Measurements from ENCODE around the gene TPPP. TPM values are rescaled to one million over a fixed set of nuclear protein-coding genes. Genes with fewer than 3 reads are reported as not detected.

TPPP gene
- polyA plus RNA-seq, 1 donor (not counting 4 experiments of a cell fraction or from before 2014, with no cell fraction given) = 0.88 TPM

DNA sequence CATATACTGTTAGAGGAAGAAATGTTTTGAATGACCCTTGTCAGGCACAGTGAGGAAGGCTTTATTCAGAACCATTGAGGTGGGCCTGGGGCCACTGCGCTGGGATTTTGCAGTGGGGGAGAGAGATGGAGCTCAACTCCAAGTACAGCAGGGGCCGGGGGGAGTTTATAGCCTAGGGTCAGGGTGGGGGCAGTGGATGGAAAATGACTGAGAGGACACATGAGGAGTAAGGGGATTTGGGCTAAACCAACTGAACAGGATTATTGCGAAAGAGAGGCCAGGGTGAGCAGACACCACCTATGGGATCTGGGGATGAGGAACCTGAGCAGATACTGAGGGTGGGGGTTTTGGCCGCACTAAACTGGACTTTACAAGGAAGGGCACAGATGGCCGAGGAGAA, 74.7 kb downstream of the TPPP start:
- Histone ChIP-seq H4K20me1 (ENCODE audit: control insufficient read depth, extremely low read depth, insufficient read depth, low read length) (no peaks in the 10 kb centered on the region), H3K79me2 (ENCODE audit: control insufficient read depth, insufficient read depth, low read length) (peaks cover 36% of the 10 kb centered on the region), H2AFZ (ENCODE audit: control insufficient read depth, low read length) (no peak overlapping the region), H3K4me2 (ENCODE audit: control insufficient read depth, extremely low read depth, insufficient read depth, low read depth, low read length) (no peak overlapping the region), H3K9ac (ENCODE audit: control insufficient read depth, extremely low read depth, insufficient read depth, low read length) (no peak overlapping the region), H3K4me1 (ENCODE audit: control insufficient read depth, extremely low read depth, insufficient read depth, low read length) (peaks cover 3% of the 10 kb centered on the region), H3K27me3 (ENCODE audit: control insufficient read depth, extremely low read depth, insufficient read depth, low read length) (no peaks in the 10 kb centered on the region), H3K36me3 (ENCODE audit: control insufficient read depth in 2 of 2, extremely low read depth in 1 of 2, insufficient read depth in 2 of 2, low read length in 2 of 2) (peaks cover 13 to 22% of the 10 kb centered on the region in 2 experiments), H3K27ac (ENCODE audit: control insufficient read depth, insufficient read depth, low read length) (no peak overlapping the region), H3K9me3 (ENCODE audit: control insufficient read depth, low read depth, low read length) (no peaks in the 10 kb centered on the region), H3K4me3 (ENCODE audit: control insufficient read depth in 2 of 3, extremely low read depth in 1 of 3, insufficient read depth in 2 of 3, low read depth in 1 of 3, low read length in 3 of 3) (no peak overlapping the region), H3K9me1 (ENCODE audit: control insufficient read depth, extremely low read depth, insufficient read depth, low read length) (no peaks in the 10 kb centered on the region)
- dilution Hi-C loops (cut with MboI; ENCODE audit: extremely low pct_ligation_motif_present, low sequenced_read_pairs) = no loop called here
- DNase-seq (ENCODE audit: low read depth, low spot score) (no peak), FAIRE-seq (no peak)
- TF ChIP-seq, protein P1, sequence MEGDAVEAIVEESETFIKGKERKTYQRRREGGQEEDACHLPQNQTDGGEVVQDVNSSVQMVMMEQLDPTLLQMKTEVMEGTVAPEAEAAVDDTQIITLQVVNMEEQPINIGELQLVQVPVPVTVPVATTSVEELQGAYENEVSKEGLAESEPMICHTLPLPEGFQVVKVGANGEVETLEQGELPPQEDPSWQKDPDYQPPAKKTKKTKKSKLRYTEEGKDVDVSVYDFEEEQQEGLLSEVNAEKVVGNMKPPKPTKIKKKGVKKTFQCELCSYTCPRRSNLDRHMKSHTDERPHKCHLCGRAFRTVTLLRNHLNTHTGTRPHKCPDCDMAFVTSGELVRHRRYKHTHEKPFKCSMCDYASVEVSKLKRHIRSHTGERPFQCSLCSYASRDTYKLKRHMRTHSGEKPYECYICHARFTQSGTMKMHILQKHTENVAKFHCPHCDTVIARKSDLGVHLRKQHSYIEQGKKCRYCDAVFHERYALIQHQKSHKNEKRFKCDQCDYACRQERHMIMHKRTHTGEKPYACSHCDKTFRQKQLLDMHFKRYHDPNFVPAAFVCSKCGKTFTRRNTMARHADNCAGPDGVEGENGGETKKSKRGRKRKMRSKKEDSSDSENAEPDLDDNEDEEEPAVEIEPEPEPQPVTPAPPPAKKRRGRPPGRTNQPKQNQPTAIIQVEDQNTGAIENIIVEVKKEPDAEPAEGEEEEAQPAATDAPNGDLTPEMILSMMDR (optimal IDR thresholded peaks at IDR 0.05 in 1 of 3, IDR thresholded peaks at IDR 0.05 in 1 of 3, conservative IDR thresholded peaks at IDR 0.05 in 1 of 3; ENCODE audit: extremely low read depth in 1 of 3, insufficient read depth in 2 of 3, low read length in 3 of 3) = no peak
- no peak for TF ChIP-seq EZH2 (IDR thresholded peaks at IDR 0.05; ENCODE audit: low read length)

DNA sequence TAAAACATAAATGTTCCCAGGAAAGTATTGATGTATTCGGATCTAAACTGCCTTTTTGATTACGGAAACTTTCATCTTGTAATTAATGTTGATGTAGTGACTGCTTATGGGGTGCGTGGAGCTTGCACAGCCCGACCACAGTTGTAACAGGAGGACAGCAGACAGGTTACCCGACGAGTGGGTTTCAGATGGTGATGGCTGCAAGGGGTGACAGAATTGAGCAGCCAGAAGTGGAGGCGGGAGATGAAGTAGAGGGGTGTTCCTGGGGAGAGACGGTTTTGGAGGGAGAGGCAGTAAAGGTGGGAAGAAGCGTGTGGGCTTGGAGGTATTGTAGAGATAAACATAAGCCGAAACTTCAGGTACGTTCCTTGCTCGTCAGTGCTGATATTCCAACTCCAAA, 75.3 kb downstream of the TPPP start:
- Histone ChIP-seq H4K20me1 (ENCODE audit: control insufficient read depth, extremely low read depth, insufficient read depth, low read length) (no peaks in the 10 kb centered on the region), H3K27me3 (ENCODE audit: control insufficient read depth, extremely low read depth, insufficient read depth, low read length) (no peaks in the 10 kb centered on the region), H3K4me1 (ENCODE audit: control insufficient read depth, extremely low read depth, insufficient read depth, low read length) (peaks cover 5% of the 10 kb centered on the region), H3K79me2 (ENCODE audit: control insufficient read depth, insufficient read depth, low read length) (peaks cover 41% of the 10 kb centered on the region), H2AFZ (ENCODE audit: control insufficient read depth, low read length) (no peak overlapping the region), H3K9me1 (ENCODE audit: control insufficient read depth, extremely low read depth, insufficient read depth, low read length) (no peaks in the 10 kb centered on the region), H3K4me3 (ENCODE audit: control insufficient read depth in 2 of 3, extremely low read depth in 1 of 3, insufficient read depth in 2 of 3, low read depth in 1 of 3, low read length in 3 of 3) (no peak overlapping the region), H3K4me2 (ENCODE audit: control insufficient read depth, extremely low read depth, insufficient read depth, low read depth, low read length) (no peak overlapping the region), H3K9me3 (ENCODE audit: control insufficient read depth, low read depth, low read length) (no peaks in the 10 kb centered on the region), H3K9ac (ENCODE audit: control insufficient read depth, extremely low read depth, insufficient read depth, low read length) (no peak overlapping the region), H3K36me3 (ENCODE audit: control insufficient read depth in 2 of 2, extremely low read depth in 1 of 2, insufficient read depth in 2 of 2, low read length in 2 of 2) (peaks cover 13 to 22% of the 10 kb centered on the region in 2 experiments), H3K27ac (ENCODE audit: control insufficient read depth, insufficient read depth, low read length) (no peak overlapping the region)
- TF ChIP-seq, protein P1 (optimal IDR thresholded peaks at IDR 0.05 in 1 of 3, IDR thresholded peaks at IDR 0.05 in 1 of 3, conservative IDR thresholded peaks at IDR 0.05 in 1 of 3; ENCODE audit: extremely low read depth in 1 of 3, insufficient read depth in 2 of 3, low read length in 3 of 3) = no peak
- TF ChIP-seq EZH2 (IDR thresholded peaks at IDR 0.05; ENCODE audit: low read length) = no peak
- DNase-seq (ENCODE audit: low read depth, low spot score) (no peak), FAIRE-seq (no peak)
- dilution Hi-C loops (cut with MboI; ENCODE audit: extremely low pct_ligation_motif_present, low sequenced_read_pairs) = no loop called here

Data from keratinocyte (primary cell).